Upper lobe of left lung (tissue), 4 donors: Measurements from ENCODE around the gene HAPLN2.

Experiments used
- POLR2A ChIP-seq, 4 donors: fragments of 450-650 bp; IDR thresholded peaks; one replicate each; pipeline ENCODE4 v1.5.1; 2016 to 2017; ENCODE audit warnings: antibody characterized with exemption in 4 of 4, mild to moderate bottlenecking in 2 of 4
- TF ChIP-seq, protein P1 (sequence below), 6 experiments: fragments of 450-650 bp in 4 of 6; fragments of 200-600 bp in 2 of 6; sonication (generic) in 2 of 6; IDR thresholded peaks; one replicate each; pipeline ENCODE4 v1.5.1; 2016 to 2019; ENCODE audit warnings: antibody characterized with exemption in 6 of 6

DNA sequence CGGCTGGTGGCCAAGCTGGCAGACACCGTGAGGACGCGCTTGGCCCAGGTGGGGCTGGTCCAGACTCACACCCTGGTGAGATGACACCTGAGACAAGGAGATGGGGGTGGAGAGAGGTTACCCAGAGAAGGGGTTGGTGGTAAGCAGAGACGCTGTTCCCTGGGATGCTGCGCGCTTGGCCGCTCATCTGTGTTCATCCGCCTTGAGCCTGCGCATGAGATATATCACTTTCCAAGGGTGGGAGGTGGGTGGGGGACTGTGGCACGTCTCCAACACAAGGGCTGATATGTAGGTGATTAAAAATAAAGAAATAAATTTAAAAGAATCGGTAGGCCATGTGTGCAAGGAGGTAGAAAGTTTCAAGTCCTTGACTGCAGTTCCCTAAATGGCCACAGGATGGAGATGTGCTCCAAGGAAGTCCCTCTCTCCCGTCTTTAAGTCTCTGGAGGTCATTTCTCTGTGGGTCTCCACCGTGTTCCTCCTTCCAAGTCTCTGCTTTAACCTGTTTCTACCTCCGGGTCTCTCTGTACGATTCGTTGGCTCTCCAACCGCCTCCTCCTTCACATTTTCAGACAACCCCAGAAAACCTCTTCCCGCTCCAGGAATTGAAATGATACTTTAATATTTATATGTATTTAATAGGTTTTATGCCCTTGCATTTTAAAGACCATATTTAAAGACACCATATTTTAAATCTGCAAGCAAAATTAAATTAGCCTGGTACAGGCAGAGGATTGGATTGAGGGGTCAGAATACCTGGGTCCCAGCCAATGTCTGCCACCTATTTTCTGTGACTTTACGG is 35.2 kb upstream of the HAPLN2 start:
- TF ChIP-seq, protein P1, sequence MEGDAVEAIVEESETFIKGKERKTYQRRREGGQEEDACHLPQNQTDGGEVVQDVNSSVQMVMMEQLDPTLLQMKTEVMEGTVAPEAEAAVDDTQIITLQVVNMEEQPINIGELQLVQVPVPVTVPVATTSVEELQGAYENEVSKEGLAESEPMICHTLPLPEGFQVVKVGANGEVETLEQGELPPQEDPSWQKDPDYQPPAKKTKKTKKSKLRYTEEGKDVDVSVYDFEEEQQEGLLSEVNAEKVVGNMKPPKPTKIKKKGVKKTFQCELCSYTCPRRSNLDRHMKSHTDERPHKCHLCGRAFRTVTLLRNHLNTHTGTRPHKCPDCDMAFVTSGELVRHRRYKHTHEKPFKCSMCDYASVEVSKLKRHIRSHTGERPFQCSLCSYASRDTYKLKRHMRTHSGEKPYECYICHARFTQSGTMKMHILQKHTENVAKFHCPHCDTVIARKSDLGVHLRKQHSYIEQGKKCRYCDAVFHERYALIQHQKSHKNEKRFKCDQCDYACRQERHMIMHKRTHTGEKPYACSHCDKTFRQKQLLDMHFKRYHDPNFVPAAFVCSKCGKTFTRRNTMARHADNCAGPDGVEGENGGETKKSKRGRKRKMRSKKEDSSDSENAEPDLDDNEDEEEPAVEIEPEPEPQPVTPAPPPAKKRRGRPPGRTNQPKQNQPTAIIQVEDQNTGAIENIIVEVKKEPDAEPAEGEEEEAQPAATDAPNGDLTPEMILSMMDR (IDR thresholded peaks at IDR 0.05): peak; percentile 79 to 97 (median 88)
- no peak for TF ChIP-seq POLR2A (IDR thresholded peaks at IDR 0.05)
